Hindlimb muscle (tissue), 1 donor: ENCODE measurements around the gene PHKG2. TPM values are rescaled to one million over a fixed set of nuclear protein-coding genes. Genes with fewer than 3 reads are reported as not detected.
"Not testable (repeated sequence)": the region's sequence is repeated elsewhere in the genome, so short reads cannot be mapped to it uniquely, and the experiment has no call there.

Experiments used
- DNase-seq: peaks from one replicate; pipeline ENCODE4 v3.0.0-alpha.2; 2013
- polyA plus RNA-seq: library from polyadenylated mRNA; unstranded; fragments of 120-200 nt; gene quantifications from one replicate; pipeline ENCODE4 v1.2.1, GENCODE V29; 2013; ENCODE audit not compliant: insufficient read length

Gene PHKG2, protein sequence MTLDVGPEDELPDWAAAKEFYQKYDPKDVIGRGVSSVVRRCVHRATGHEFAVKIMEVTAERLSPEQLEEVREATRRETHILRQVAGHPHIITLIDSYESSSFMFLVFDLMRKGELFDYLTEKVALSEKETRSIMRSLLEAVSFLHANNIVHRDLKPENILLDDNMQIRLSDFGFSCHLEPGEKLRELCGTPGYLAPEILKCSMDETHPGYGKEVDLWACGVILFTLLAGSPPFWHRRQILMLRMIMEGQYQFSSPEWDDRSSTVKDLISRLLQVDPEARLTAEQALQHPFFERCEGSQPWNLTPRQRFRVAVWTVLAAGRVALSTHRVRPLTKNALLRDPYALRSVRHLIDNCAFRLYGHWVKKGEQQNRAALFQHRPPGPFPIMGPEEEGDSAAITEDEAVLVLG
- polyA plus RNA-seq, result 13.6 TPM

DNA sequence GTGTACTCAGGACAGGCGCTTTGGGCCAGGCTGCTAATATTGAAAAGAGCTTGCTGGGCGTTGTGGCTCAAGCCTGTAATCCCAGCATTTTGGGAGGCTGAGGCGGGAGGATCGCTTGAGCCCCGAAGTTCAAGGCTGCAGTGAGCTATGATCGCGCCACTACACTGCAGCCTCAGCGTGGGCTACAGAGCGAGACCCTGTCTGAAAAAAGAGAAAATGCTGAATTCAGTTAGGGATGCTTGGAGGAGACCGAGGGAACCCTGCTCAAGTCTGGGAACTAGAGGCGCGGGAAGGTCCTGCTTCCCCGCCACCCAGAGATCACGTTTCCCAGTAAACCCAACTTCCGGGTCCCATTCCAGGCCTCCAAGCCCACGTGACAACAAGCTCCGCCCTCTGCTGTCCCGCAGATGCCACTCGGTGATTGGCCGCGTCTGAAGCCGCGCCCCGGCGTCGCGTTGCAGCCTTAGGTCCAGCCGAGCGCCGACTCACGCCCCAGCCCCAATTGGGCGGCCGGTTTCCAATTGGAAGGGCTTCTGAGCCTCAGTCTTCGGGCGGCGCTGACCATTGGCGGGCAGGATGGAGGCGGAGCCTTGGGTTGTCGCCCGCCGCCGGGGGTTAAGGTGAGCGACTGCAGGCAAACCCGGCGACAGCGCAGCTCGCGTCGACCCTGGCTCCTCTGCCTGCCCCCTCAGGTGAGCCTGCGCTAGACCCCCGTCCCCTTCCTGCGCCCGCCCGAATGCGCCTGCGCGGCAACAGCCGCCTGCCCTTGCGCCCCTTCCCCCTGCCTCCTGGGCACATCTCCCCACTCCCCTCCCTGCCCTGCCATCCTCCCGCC is at the start of gene PHKG2:
Gene PHKG2 (plus strand): TSS at position 627 of the 835 bp plus-strand sequence. CDS start 396 bp downstream, outside the sequence.
- DNase-seq, result peak; percentile 100

DNA sequence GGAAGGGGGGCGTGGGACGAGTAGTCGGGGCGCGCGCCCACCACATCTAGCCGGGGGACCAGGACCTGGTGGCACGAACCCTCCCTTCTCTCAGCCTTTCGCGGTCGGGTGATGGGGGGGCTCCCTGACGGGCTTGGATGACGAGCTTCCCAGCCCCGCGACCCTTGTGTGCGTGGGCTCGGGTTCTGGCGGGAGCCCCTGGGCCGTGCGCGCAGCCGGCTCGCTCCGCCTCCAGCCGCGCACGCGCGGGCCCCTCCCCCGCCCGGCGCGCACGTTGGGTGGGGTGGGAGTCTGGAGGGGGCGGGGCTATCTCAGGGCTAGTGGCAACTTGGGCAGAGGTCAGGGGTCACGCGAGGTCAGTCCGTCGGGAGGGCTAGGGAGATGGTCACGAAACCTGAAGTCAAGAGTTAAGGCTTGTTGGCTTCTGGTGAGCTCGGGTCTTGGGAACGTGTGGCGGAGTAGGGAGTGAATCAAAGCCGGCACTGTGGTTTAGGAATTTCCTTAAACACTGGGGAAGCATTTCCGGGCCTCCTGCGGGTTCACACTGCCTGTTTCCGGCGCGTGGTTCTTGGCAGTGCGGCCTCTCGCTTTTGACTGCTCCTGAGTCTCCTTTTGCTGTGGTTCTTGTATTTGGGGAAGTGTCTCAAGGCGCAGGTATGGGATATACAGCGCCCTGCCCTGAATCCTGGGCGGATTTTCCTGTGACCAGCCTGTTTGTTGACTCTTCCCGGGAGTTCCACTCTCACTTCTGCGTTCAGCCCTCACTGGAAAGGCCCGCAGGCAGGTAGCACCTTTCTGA is 49.2 kb upstream of the PHKG2 start, which contains the start of gene SRCAP:
Gene SRCAP (plus strand): TSS at position 356 of the 799 bp plus-strand sequence. CDS start 1,654 bp downstream, outside the sequence.
- DNase-seq, result peak; percentile 86

DNA sequence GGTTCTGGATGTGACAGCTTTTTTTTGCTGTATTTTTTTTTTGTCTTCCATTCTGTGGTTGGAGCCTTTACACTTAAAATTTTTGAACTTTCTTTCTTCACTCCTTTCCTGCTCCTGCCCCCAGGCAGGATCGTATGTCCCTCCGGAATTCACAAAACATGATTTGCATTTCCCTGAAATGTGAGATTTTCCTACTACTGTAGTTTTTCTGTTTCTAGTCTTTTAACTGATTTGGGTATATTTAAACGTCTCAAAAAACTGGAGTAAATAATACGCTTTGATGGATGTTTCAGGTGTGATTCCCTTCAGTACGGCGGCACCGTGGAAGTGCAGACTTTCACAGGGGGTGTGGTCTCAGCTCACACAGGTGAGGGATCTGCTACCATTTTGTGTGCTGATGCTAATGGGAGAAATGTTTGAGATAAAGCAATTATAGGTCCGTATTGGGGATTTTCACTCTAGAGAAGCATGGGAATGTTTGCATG is 48.6 kb upstream of the PHKG2 start:
- no peak for DNase-seq

GRCh38 chr16:30700491-30700890 is 47.7 kb upstream of the PHKG2 start:
- no peak for DNase-seq

DNA sequence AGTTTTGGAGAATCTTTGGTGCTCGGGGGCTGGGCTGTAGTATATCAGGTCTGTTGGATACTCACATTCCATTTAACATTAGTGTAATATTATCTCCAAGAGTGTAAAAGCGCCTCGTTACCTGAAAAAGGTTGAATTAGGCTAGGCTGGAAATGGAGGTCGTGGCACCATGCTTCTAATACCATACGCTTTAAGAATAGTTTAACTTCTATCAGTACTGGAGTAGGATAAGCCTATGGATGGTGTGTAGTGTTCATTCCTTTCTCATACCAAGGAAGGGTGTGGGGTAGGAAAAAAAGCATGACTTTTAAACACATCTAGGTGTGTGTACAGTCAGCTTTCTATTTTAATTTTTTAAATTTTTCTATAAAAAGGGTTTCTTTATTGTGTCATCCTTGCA is 47.3 kb upstream of the PHKG2 start:
- no peak for DNase-seq

DNA sequence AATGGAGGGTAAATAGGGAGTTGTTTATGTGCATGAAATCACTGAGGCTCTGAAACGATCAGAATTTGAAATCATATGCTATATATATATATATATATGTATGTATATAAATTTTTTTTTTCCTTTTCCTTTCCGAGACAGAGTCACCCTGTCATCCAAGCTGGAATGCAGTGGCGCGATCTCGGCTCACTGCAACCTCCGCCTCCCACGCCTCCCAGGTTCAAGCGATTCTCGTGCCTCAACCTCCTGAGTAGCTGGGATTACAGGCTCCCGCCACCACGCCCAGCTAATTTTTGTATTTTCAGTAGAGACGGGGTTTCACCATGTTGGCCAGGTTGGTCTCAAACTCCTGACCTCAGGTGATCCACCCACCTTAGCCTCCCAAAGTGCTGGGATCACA is 45.2 kb upstream of the PHKG2 start:
- not testable (repeated sequence) for DNase-seq

- no peak for DNase-seq
Measured at GRCh38 chr16:30703971-30704370, 44.3 kb upstream of the PHKG2 start.

DNA sequence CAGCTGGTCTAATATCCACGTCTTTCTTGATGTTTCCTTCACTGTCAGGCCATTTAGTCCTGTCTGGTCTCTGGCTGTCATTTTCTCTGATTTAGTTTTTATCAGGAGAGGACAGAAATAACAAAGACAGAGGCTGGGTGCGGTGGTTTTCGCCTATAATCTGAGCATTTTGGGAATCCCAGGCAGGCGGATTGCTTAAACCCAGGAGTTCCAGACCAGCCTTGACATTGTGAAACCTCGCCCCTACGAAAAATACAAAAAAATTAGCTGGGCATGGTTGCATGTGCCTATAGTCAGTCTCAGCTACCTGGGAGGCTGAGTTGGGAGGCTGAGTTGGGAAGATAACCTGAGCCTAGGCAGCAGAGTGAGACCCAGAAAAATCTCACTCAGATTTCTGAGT is 42.2 kb upstream of the PHKG2 start:
- DNase-seq, result no peak

DNA sequence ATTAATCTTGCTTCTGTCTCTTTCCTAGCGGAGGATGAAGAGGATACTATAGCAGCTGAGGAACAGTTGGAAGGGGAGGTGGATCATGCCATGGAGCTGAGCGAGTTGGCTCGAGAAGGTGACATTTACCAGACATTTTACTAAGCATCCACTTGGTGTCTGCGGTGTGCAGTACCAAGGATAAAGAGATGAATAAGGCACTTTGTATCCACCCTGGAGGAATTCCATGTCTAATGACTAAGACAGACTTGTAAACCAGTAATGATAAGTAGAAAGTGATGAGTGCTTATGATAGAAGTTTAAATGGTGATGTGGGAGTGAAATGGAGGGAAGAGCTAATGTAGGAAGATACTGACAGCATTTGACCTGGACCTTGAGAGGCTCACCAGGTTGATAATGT is 37.3 kb upstream of the PHKG2 start:
- DNase-seq, result no peak

DNA sequence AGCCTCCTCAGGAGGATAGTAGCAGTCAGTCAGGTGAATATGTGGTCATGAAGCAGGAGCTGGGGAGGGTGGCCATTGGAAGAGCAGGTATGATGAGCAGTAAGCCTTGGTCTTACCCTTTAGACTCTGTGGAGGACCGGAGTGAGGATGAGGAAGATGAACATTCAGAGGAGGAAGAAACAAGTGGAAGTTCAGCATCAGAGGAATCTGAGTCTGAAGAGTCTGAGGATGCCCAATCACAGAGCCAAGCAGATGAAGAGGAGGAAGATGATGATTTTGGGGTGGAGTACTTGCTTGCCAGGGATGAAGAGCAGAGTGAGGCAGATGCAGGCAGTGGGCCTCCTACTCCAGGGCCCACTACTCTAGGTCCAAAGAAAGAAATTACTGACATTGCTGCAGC is 36.5 kb upstream of the PHKG2 start:
- DNase-seq, result no peak

DNA sequence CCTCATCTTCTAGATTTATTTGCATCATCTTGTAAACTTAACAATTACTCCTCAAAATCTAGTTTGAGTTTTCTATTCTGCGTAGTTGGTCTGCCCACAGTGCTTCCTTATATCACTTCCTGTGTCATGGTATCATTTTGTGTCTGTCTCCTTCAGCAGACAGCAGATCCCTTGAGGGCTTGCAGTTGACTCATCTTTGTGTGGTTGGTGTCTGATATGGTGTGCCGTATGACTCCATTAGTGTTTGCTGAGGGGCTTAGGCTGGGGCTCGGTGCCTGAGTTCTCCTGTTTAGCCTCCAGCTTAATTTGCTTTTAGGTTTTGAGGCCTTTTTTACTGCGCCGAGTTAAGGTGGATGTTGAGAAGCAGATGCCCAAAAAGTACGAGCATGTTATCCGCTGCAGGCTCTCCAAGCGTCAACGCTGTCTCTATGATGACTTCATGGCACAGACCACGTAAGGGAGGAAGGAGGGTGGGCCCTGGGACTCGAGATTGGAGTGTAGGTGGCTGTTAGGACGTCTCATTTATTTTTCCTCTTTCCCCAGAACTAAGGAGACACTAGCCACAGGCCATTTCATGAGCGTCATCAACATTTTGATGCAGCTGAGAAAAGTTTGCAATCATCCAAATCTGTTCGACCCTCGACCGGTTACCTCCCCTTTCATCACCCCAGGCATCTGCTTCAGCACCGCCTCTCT is 32.3 kb upstream of the PHKG2 start:
- no peak for DNase-seq

GRCh38 chr16:30720086-30720485 is 28.1 kb upstream of the PHKG2 start:
- DNase-seq, result no peak

- no peak for DNase-seq
Measured at GRCh38 chr16:30720694-30721093, 27.5 kb upstream of the PHKG2 start.

DNA sequence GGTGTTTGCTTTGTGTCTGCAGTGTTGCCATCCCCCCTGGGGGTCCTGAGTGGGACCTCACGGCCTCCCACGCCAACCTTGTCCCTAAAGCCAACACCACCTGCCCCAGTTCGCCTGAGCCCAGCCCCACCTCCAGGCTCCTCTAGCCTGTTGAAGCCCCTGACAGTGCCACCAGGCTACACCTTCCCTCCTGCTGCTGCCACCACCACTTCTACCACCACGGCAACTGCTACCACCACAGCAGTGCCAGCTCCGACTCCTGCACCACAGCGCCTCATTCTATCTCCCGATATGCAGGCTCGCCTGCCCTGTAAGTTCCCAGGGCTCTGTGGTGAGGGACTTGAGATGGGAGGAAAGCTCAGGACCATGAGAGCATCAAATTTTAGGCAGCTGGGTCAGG is 27.1 kb upstream of the PHKG2 start:
- DNase-seq, result no peak

DNA sequence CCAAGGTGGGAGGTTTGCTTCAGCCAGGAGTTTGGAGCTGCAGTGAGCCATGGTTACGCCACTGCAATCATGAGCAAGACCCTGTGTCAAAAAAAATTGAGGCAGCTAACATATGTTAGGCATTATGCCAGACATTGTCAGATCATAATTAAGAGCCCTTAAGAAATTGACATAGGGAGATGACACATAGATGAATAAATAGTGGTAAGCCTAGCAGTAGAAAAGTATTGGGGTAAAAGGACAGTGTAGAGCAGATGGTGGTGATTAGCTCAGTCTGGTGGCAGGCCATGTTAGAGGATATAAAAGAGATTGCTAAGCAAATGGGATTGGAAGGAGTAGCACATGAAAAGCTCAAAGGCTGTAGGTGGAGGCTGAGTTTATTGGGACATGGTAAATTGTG is 26.6 kb upstream of the PHKG2 start:
- DNase-seq, result no peak

GRCh38 chr16:30722443-30722842 is 25.8 kb upstream of the PHKG2 start:
- DNase-seq, result no peak

- DNase-seq, result no peak
Measured at GRCh38 chr16:30722916-30723315, 25.3 kb upstream of the PHKG2 start.

DNA sequence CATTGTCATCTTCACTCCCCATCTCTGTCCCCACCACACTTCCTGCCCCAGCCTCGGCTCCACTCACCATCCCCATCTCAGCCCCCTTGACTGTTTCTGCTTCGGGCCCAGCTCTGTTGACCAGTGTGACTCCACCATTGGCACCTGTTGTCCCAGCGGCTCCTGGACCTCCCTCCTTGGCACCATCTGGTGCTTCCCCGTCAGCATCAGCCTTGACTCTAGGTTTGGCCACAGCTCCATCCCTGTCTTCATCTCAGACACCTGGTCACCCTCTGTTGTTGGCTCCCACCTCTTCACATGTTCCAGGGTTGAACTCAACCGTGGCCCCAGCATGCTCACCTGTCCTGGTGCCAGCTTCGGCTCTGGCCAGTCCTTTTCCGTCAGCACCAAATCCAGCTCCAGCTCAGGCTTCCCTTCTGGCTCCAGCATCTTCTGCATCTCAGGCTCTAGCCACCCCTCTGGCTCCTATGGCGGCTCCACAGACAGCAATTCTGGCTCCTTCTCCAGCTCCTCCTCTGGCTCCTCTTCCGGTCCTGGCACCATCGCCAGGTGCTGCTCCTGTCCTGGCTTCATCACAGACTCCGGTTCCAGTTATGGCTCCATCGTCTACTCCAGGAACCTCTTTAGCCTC is 24.4 kb upstream of the PHKG2 start:
- no peak for DNase-seq

GRCh38 chr16:30724641-30725417 is 23.4 kb upstream of the PHKG2 start:
- DNase-seq, result no peak

DNA sequence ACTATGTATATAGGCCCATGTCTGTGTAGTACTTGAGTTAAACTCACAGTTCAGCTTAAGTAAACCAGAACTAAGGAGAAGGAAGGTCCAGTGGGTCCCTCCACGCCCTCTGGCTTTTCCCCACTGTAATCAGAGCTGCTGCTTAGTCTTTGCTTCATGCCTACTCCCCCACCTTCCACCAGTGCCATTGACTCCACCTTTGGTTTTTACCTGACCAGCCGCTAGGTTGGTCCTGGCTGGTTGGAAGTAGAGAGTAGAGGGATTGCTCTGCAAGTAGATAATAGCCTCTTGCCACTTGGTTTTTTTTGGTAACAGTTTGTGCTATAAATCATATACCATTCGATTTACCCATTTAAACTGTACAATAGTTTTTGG is 22.8 kb upstream of the PHKG2 start:
- DNase-seq, result no peak

DNA sequence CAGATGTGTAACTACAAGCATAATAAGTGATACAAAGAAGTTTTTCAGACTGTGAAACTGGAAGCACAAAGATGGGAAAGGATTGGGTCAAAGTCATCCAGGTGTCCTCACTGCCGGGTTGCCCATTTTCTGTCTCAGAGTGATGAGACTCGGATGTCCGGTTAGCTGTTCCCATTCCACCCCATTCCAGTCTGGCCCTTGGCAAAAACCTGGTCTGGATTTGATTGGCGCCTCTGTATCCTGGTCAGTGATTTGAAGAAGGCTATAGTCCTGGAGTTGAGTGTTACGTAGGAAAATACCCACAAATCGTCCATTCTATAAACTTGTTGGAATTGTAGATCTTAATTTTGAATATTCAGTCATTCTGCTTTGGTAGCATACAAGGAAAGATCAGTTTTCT is 19.9 kb upstream of the PHKG2 start:
- DNase-seq, result no peak
